AG04450 (cell line): ENCODE data around the gene RNF181. TPM values are rescaled to one million over a fixed set of nuclear protein-coding genes. Genes with fewer than 3 reads are reported as not detected.
"Not testable (repeated sequence)": the region's sequence is repeated elsewhere in the genome, so short reads cannot be mapped to it uniquely, and the experiment has no call there.

Experiments
- CTCF ChIA-PET: fragments of 300-600, 350-600 bp; formaldehyde crosslinking; extraction: SDS; loops from one replicate; lab custom pipeline; 2022; ENCODE audit warnings: antibody characterized with exemption, inconsistent platforms; lab: Charles Lee
- POLR2A ChIA-PET: fragments of 350-600 bp; formaldehyde crosslinking; extraction: SDS; loops from one replicate; lab custom pipeline; 2021; ENCODE audit warnings: antibody characterized with exemption, inconsistent platforms; lab: Yijun Ruan, JAX
- DNase-seq: peaks from one replicate; pipeline ENCODE4 v3.0.0-alpha.2; 2011; ENCODE audit warnings: low read depth, low spot score
- H3K27ac ChIP-seq: one replicate; pipeline ENCODE4 v1.5.1; 2012; ENCODE audit warnings: low read depth, low read length, control low read depth
- H3K27me3 ChIP-seq: one replicate; pipeline ENCODE4 v1.6.0; 2012; ENCODE audit warnings: low read length; ENCODE audit not compliant: control insufficient read depth, insufficient read depth
- H3K4me3 ChIP-seq: 2 replicates; pipeline ENCODE4 v1.5.1; 2011; ENCODE audit warnings: mild to moderate bottlenecking, low read depth, low read length, control low read depth
- H3K9me3 ChIP-seq: 2 replicates; pipeline ENCODE4 v1.5.1; 2012; ENCODE audit warnings: low read length; ENCODE audit not compliant: control insufficient read depth, insufficient read depth
- polyA plus RNA-seq: library from polyadenylated mRNA; depleted of rRNA; stranded (reverse); fragments of >200 nt; gene quantifications from 2 replicates; pipeline ENCODE4 v1.2.3, GENCODE V29; 2011
- TF ChIP-seq, protein P1 (sequence below): IDR thresholded peaks from 2 replicates; pipeline ENCODE4 v1.5.1; 2011; ENCODE audit warnings: low read depth, low read length, control low read depth, inconsistent platforms

RNF181 gene
- polyA plus RNA-seq, 1 experiment = 260 TPM

DNA sequence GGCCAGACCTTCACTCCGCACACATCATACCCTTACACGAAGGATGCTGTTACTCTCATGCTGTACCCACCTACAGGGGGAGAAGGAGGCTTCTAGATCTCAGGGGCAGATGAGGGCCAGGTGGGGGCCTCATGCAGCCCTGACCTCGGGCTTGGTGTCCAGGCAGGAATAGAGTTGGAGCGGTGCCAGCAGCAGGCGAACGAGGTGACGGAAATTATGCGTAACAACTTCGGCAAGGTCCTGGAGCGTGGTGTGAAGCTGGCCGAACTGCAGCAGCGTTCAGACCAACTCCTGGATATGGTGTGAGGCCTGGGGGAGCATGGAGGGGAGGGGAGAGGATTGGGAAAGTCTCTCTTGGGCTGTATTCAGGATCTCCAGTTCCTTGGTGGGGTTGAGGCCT lies 4.0 kb upstream of the RNF181 start:
- Histone ChIP-seq H3K27me3 (no peaks in the 10 kb centered on the region), H3K9me3 (no peaks in the 10 kb centered on the region; the same call in 1 of the 2 replicates), H3K27ac (peak overlapping the region; percentile 95), H3K4me3 (no peak overlapping the region)
- ChIA-PET POLR2A (interaction anchor here (1.0 to 1.1 kb wide), 2 partner anchors 9 to 20 kb away, joined by 3 to 4 read pairs; partner anchors contain the start of gene C2orf68), CTCF (interaction anchor here (1.3 kb wide), 1 partner anchor 39 kb away, joined by 5 read pairs; no protein-coding TSS in a partner anchor)
- DNase-seq = no peak
- TF ChIP-seq, protein P1, sequence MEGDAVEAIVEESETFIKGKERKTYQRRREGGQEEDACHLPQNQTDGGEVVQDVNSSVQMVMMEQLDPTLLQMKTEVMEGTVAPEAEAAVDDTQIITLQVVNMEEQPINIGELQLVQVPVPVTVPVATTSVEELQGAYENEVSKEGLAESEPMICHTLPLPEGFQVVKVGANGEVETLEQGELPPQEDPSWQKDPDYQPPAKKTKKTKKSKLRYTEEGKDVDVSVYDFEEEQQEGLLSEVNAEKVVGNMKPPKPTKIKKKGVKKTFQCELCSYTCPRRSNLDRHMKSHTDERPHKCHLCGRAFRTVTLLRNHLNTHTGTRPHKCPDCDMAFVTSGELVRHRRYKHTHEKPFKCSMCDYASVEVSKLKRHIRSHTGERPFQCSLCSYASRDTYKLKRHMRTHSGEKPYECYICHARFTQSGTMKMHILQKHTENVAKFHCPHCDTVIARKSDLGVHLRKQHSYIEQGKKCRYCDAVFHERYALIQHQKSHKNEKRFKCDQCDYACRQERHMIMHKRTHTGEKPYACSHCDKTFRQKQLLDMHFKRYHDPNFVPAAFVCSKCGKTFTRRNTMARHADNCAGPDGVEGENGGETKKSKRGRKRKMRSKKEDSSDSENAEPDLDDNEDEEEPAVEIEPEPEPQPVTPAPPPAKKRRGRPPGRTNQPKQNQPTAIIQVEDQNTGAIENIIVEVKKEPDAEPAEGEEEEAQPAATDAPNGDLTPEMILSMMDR = no peak

DNA sequence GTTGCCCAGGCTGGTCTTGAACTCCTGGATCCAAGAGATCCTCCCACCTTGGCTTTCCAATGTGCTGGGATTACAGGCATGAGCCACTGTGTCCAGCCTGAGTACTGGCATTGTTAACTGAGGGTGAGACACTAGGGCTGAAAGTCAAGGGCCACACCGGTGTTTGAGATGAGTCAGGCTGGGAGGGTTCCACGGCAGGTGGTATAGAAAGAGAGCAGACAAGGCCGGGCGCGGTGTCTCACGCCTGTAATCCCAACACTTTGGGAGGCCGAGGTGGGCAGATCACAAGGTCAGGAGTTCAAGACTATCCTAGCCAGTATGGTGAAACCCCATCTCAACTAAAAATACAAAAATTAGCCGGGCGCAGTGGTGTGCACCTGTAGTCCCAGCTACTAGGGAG lies 3.2 kb upstream of the RNF181 start:
- H3K9me3 ChIP-seq, H3K27me3 ChIP-seq, DNase-seq, H3K4me3 ChIP-seq, POLR2A ChIA-PET, H3K27ac ChIP-seq, CTCF ChIA-PET: not testable (repeated sequence)

DNA sequence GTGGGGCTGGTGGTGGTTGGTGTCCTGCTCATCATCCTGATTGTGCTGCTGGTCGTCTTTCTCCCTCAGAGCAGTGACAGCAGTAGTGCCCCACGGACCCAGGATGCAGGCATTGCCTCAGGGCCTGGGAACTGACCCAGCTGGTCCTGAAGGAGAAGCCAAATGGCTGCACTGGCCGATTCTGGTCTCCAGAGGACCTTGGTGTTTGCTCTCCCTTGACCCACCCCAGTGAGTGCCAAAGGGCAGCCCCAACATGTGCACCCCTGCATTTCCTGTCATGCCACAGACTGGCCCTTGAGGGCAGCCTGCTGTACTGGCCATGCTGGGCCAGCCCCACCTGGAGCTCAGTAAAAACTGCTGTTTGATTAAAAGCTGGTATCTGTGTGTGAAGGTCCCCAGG lies 2.5 kb upstream of the RNF181 start:
- ChIA-PET CTCF (no interaction called here), POLR2A (no interaction called here)
- Histone ChIP-seq H3K27me3 (no peaks in the 10 kb centered on the region), H3K27ac (no peak overlapping the region), H3K4me3 (no peak overlapping the region), H3K9me3 (no peaks in the 10 kb centered on the region; the same call in 1 of the 2 replicates)
- TF ChIP-seq, protein P1 = no peak
- DNase-seq = no peak

DNA sequence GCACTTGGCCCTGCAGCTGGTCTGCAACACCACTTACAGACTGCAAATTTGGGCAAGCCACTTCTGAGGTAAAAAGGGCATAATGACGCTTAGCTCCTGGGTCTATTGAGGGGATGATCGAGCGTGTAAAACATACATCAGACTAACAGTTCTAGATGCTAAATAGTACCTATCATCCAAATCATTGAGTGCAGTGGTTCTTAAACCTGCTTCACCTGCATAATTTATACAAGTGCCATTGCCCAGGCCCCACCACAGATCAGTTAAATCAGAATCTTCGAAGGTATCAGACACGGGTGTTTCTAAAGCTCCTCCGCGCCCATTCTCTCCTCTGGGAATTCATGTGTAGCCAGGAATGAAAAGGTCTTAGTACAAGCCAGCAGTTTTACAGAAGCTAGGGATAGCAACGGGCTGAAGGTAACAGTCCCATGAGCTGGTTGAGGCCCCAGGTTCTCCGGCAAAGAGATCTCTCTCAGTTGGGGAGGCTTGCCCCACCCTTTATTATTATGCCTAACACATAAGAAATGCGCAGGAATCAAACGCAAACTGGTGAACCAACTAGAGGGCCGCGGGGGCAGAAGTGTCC lies 737 bp upstream of the RNF181 start:
- H3K27ac ChIP-seq = peak overlapping the region; percentile 92
- H3K27me3 ChIP-seq = no peaks in the 10 kb centered on the region
- H3K4me3 ChIP-seq = peak overlapping the region; percentile 70
- no peak for DNase-seq
- ChIA-PET CTCF (interaction anchor here (1.6 kb wide), 1 partner anchor 45 kb away, joined by 4 read pairs; no protein-coding TSS in a partner anchor), POLR2A (interaction anchor here (0.6 to 2.3 kb wide), 10 partner anchors 10 to 240 kb away, joined by 3 to 20 read pairs (median 4); partner anchors contain the start of genes C2orf68, ELMOD3, MAT2A and RETSAT)
- H3K9me3 ChIP-seq = no peaks in the 10 kb centered on the region; the same call in 1 of the 2 replicates
- TF ChIP-seq, protein P1 = no peak

DNA sequence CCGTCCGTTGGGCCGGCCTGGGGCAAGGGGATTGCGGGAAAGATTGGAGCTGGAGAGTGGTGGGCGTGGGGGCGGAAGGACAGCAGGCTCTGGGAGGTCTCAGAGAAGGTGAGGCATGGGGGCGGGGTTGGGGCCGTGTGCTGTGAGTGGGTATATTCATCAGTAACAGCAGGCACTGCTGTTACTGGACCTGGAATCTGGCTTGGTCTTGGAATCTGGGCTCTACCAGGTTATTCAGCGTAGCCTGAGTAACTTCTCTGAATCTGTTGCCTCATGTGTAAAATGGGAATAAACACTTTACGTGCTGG lies 435 bp downstream of the RNF181 start:
- TF ChIP-seq, protein P1 = no peak
- Histone ChIP-seq H3K9me3 (no peaks in the 10 kb centered on the region; the same call in 1 of the 2 replicates), H3K27ac (peak overlapping the region; percentile 80), H3K27me3 (no peaks in the 10 kb centered on the region), H3K4me3 (peak overlapping the region; percentile 99)
- ChIA-PET POLR2A (interaction anchor here (0.5 to 2.3 kb wide), 7 partner anchors 9 to 241 kb away, joined by 3 to 20 read pairs (median 8); partner anchors contain the start of genes C2orf68, ELMOD3, MAT2A and RETSAT), CTCF (interaction anchor here (1.6 to 1.9 kb wide), 2 partner anchors 41 to 46 kb away, joined by 3 to 4 read pairs; no protein-coding TSS in a partner anchor)
- DNase-seq = no peak
